Stomach (tissue), 4 donors: ENCODE results near the gene CPLX3.

Source experiments
- CTCF ChIP-seq, 7 experiments: fragments of 450-650 bp in 4 of 7; fragments of 200-600 bp in 3 of 7; sonication (generic) in 3 of 7; IDR thresholded peaks; one replicate each; pipeline ENCODE4 v1.5.1; 2016 to 2019; ENCODE audit warnings: antibody characterized with exemption in 7 of 7, control low read depth in 2 of 7, mild to moderate bottlenecking in 1 of 7
- EP300 ChIP-seq: sonication (generic); formaldehyde crosslinking; IDR thresholded peaks from one replicate; pipeline ENCODE4 v1.6.1; 2017; ENCODE audit warnings: antibody characterized with exemption
- POLR2A ChIP-seq, 4 donors: fragments of 450-650 bp; IDR thresholded peaks; one replicate each; pipeline ENCODE4 v1.6.1; 2016; ENCODE audit warnings: antibody characterized with exemption in 4 of 4, control low read depth in 2 of 4, mild to moderate bottlenecking in 1 of 4, moderate library complexity in 1 of 4
- POLR2AphosphoS5 ChIP-seq, 3 donors: sonication (generic); formaldehyde crosslinking; IDR thresholded peaks; one replicate each; pipeline ENCODE4 v1.6.1; 2016; ENCODE audit warnings: antibody characterized with exemption in 3 of 3

- TF ChIP-seq CTCF (IDR thresholded peaks at IDR 0.05) (no peak), EP300 (no peak), POLR2A (IDR thresholded peaks at IDR 0.05) (no peak), POLR2AphosphoS5 (IDR thresholded peaks at IDR 0.05) (no peak)
Observed at GRCh38 chr15:74808840-74809229, 17.6 kb upstream of the CPLX3 start.
